GM18868 (cell line): ENCODE results near the gene TMCC1.
"Not testable (repeated sequence)": the region's sequence is repeated elsewhere in the genome, so short reads cannot be mapped to it uniquely, and the experiment has no call there.

ENCODE experiments used
- ATAC-seq: cut with Tn5 transposase; IDR thresholded peaks from one replicate; pipeline ENCODE4 v1.9.1; 2021; ENCODE audit warnings: mild to moderate bottlenecking, moderate library complexity; ENCODE audit not compliant: unreplicated experiment

TMCC1 gene

GRCh38 chr3:129892857-129893580 lies 492 bp downstream of the TMCC1 start:
- peak; percentile 68 for ATAC-seq

- no peak for ATAC-seq
Observed at GRCh38 chr3:129892486-129892856, 1.0 kb downstream of the TMCC1 start.

GRCh38 chr3:129890891-129891290 lies 2.6 kb downstream of the TMCC1 start:
- ATAC-seq, result no peak

GRCh38 chr3:129890125-129890524 lies 3.4 kb downstream of the TMCC1 start:
- ATAC-seq, result no peak

- no peak for ATAC-seq
Observed at GRCh38 chr3:129888771-129889170, 4.7 kb downstream of the TMCC1 start.

GRCh38 chr3:129881261-129881660 lies 12.2 kb downstream of the TMCC1 start:
- no peak for ATAC-seq

DNA sequence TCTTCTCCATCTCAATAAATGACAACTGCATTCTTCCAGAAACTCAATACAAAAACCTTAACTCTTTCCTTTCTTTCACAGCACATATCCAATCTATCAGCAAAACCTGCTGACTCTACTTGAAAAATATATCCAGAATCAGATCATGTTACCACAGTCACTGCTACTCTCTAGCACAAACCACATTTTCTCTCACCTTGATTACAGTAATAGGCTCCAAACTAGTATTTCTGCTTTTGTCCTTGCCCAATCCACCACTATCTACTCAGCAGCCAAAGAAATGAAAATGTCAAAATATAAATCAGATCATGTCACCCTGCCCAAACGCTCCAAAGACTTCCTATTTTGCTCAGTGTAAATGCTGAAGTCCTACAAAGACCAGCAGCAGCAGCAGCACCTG lies 15.2 kb downstream of the TMCC1 start:
- no peak for ATAC-seq

DNA sequence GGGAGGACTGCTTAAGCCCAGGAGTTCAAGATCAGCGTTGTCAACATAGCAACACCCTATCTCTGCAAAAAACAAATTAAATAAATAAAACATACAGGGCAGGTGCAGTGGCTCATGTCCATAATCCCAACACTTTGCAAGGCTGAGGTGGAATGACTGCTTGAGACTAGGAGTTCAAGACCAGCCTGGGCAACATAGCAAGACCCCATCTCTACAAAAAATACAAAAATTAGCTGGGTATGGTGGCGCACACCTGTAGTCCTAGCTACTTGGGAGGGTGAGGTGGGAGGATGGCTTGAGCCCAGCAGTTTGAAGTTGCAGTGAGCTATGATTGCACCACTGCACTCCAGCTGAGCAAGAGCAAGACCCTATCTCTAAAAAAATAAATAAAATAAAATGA lies 19.0 kb downstream of the TMCC1 start:
- ATAC-seq, result not testable (repeated sequence)

- no peak for ATAC-seq
Observed at GRCh38 chr3:129868912-129869311, 24.6 kb downstream of the TMCC1 start.

- ATAC-seq, result no peak
Observed at GRCh38 chr3:129867506-129868124, 25.9 kb downstream of the TMCC1 start.

- ATAC-seq, result no peak
Observed at GRCh38 chr3:129865806-129866205, 27.7 kb downstream of the TMCC1 start.

DNA sequence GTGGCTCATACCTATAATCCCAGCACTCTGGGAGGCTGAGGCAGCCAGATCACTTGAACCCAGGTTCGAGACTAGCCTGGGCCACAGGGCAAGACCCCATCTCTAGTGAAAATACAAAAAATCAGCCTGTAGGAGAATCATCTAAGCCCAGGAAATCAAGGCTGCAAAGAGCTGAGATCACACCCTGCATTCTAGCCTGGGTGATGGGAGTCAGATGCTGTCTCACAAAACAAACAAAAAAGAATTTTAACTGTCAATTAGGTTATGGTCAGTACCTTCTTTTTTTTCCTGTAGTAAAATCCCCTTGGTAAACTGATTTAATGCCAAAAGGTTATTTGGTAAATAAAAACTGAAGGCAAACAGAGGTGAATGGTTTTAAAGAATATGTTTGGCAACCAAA lies 29.0 kb downstream of the TMCC1 start:
- ATAC-seq, result no peak

DNA sequence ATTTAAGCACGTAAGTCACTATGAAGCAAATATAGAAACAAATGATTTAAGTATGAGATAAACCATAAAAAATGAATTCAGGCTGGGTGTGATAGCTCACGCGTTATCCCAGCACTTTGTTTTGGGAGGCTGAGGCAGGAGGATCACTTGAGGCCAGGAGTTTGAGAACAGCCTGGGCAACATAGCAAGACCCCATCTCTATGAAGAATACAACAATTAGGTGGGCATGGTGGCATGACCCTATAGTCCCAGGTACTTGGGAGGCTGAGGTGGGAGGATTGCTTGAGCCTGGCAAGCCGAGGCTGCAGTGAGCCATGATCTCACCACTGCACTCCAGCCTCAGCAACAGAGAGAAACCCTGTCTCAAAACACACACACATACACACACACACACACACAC lies 34.2 kb downstream of the TMCC1 start:
- no peak for ATAC-seq

DNA sequence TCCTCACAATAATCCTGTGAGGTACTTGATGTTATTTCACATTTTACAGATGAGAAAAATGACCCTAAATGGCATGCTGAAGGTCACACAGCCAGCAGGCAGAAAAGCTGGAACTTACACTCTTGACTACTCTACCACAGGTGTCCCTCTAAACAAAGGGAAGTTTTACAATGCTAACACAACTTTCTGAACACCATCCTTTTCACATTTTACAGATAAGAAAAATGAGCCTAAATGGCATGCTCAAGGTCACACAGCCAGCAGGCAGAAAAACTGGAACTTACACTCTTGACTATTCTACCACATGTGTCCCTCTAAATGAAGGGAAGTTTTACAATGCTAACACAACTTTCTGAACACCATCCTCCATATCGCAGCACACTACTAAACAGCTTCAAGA lies 35.6 kb downstream of the TMCC1 start:
- no peak for ATAC-seq

- not testable (repeated sequence) for ATAC-seq
Observed at GRCh38 chr3:129856790-129857189, 36.7 kb downstream of the TMCC1 start.

DNA sequence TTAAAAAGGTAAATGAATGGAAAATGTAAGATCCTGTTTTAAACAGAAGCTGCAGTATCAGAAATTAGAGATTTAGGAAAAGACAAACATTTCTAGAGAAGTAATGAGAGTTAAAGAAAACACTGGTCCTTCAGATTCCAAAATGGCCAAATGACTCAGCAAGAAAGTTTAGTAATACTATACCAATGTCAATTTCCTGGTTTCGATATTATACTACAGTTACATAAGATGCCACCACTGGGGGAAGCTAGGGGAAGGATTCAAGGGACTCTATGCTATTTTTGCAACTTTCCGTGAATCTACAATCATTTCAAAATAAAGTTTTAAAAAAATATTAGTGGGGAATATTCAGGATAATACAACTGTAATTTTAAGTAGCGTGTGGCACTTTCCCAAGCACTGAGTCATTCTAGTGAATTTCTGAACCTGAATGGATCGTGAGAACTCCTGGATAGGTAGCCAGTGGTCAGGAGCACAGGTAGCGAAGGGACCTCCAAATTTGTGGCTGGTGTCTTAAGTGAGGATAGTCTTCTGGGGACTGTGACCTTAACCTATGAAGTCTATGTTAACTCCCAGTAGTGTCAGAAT lies 37.6 kb downstream of the TMCC1 start:
- no peak for ATAC-seq

DNA sequence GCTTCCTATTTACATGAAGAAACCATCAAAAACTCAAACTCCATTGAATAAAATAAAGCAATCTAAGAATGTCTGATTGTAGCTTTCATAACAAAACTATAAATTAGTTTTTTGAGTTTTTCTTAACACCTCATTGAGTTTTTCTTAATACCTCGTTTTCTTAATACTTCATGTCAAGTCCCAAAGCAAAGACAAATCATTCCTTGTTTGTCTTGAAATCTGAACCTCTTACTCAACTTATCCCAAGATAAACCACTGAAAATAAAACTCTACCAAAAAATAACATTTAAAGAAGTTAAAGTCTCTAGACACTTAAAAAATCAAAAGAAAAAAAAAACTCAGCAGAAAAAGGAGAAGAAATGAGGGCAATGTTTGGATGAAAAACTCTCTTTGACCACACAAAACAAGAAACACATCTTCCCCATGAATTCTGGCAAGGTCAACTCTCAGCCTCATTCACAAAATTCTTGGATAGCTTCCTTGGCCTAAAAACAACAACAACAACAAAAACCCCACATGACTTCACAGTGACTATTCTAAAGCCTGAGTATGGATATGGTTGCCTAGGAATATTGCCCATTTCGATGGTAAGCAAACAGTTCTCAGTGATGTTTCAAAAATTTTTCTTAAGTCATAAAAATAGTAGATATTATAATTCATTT lies 38.2 kb downstream of the TMCC1 start:
- ATAC-seq, result no peak

- ATAC-seq, result no peak
Observed at GRCh38 chr3:129854460-129854859, 39.1 kb downstream of the TMCC1 start.

DNA sequence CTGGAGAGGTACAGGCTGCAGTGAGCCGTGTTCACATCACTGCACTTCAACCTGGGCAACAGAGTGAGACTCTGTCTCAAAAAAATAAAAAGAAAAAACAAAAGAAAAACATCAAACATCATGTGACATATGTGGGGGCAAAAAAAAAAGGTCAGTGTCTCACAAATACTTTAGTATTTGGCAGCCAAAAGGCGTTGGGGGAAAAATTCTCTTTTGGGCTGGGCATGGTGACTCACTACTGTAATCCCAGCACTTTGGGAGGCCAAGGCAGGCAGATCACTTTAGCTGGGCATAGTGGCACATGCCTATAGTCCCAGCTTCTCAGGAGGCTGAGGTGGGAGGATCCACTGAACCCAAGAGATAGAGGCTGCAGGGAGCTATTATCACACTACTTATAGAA lies 47.6 kb downstream of the TMCC1 start:
- no peak for ATAC-seq

DNA sequence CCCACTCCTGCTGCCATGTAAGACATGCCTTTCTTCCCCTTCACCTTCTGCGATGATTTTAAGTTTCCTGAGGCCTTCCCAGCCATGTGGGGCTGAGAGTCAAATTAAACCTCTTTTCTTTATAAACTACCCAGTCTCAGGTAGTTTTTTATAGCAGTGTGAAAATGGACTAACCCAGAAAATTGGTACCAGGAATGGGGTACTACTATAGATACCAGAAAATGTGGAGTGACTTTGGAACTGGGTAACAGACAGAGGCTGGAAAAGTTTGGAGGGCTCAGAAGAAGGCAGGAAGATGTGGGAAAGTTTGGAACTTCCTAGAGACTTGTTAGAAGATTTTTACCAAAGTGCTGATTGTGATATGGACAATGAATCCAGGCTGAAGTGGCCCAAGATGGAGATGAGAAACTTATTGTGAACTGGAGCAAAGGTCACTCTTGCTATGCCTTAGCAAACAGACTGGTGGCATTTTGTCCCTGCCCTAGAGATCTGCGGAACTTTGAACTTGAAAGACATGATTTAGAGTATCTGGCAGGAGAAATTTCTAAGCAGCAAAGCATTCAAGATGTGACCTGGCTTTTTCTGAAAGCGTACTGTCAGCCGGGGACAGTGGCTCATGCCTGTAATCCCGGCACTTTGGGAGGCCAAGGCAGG lies 52.7 kb downstream of the TMCC1 start:
- no peak for ATAC-seq

GRCh38 chr3:129838086-129838485 lies 55.4 kb downstream of the TMCC1 start:
- no peak for ATAC-seq
